Measurements from ENCODE around the gene EFCAB8. TPM values are rescaled to one million over a fixed set of nuclear protein-coding genes. Genes with fewer than 3 reads are reported as not detected.

The EFCAB8 gene
- total and polyA plus RNA-seq, 4 donors: 0.25 TPM; not detected in 3

DNA sequence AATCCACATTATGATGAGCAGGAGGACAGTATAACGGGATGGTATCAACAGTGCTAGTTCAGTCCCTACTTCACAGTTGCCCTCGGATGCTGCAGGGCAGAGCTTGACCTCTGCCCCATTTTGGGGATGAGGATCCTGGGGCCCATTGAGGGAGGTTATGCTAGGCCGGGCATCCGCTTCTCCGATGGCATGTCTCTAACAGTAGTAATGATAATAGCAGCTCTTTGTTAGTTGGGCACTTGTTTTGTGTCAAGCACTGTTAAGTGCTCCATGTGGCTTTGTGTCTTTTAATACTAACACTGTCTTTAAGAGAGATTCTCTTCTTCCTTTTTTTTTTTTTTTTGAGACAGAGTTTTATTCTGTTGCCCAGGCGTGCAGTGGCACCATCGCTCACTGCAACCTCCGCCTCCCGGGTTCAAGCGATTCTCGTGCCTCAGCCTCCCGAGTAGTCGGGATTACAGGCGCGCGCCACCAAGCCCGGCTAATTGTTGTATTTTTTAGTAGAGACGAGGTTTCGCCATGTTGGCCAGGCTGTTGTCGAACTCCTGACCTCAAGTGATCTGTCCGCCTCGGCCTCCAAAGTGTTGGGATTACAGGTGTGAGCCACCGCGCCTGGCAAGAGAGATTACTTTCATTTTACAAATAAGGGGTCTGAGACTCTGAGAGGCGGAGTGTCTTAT is 37.9 kb upstream of the EFCAB8 start:
- H3K4me3 ChIP-seq (ENCODE audit: low read depth in 1 of 3, low read length in 3 of 3): peak overlapping the region; percentile 83 to 96 (median 93)
- WGBS: 77% methylated on average over 25 of the region's 25 CpGs
- peaks cover 4 to 15% (median 12%) of the 10 kb centered on the region in 4 donors for H3K4me1 ChIP-seq (ENCODE audit: control insufficient read depth in 4 of 4, insufficient read depth in 4 of 4, low read length in 3 of 4)
- H3K9me3 ChIP-seq (ENCODE audit: control insufficient read depth in 4 of 4, low read length in 3 of 4): no peaks in the 10 kb centered on the region
- peak overlapping the region; percentile 95 for H3K27ac ChIP-seq (ENCODE audit: low read depth in 1 of 2, low read length in 2 of 2)
- H3K36me3 ChIP-seq (ENCODE audit: control insufficient read depth in 4 of 4, insufficient read depth in 3 of 4, low read depth in 1 of 4, low read length in 3 of 4): no peaks in the 10 kb centered on the region
- no peaks in the 10 kb centered on the region for H3K27me3 ChIP-seq (ENCODE audit: control insufficient read depth in 4 of 4, insufficient read depth in 4 of 4, low read length in 3 of 4)
- TF ChIP-seq HNF4A (conservative IDR thresholded peaks at IDR 0.05) (no peak), RXRA (IDR thresholded peaks at IDR 0.05) (peak; percentile 27 to 37), SP1 (IDR thresholded peaks at IDR 0.05) (no peak), GABPA (IDR thresholded peaks at IDR 0.05 in 1 of 2, conservative IDR thresholded peaks at IDR 0.05 in 1 of 2) (no peak), NR2F2 (IDR thresholded peaks at IDR 0.05) (peak; percentile 12)
- peak overlapping the region; percentile 57 to 78 for H3K9ac ChIP-seq (ENCODE audit: low read depth in 1 of 2, low read length in 2 of 2)
- peak; percentile 37 for DNase-seq (ENCODE audit: low spot score)

DNA sequence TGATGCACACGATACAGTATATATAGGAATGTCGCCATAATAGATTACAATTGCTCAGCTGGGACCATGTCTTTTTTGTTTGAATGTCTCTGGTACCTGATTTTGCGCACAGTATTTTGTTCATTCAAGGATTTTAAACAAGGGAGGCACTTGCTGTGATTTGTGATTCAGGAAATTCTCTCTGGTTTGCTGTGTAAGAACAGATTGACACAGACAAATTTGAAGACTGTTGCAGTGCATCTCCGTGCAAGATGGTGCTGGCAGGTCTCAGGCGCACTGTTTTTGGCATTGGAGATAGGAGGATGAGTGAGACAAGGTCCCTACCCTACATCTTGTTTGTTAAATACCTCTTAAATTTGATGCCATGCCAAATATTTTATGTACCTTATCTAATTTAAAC is 36.5 kb upstream of the EFCAB8 start:
- TF ChIP-seq, protein P1, sequence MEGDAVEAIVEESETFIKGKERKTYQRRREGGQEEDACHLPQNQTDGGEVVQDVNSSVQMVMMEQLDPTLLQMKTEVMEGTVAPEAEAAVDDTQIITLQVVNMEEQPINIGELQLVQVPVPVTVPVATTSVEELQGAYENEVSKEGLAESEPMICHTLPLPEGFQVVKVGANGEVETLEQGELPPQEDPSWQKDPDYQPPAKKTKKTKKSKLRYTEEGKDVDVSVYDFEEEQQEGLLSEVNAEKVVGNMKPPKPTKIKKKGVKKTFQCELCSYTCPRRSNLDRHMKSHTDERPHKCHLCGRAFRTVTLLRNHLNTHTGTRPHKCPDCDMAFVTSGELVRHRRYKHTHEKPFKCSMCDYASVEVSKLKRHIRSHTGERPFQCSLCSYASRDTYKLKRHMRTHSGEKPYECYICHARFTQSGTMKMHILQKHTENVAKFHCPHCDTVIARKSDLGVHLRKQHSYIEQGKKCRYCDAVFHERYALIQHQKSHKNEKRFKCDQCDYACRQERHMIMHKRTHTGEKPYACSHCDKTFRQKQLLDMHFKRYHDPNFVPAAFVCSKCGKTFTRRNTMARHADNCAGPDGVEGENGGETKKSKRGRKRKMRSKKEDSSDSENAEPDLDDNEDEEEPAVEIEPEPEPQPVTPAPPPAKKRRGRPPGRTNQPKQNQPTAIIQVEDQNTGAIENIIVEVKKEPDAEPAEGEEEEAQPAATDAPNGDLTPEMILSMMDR (IDR thresholded peaks at IDR 0.05; ENCODE audit: low read depth, low read length, missing input control): no peak
- TF ChIP-seq, protein P2, sequence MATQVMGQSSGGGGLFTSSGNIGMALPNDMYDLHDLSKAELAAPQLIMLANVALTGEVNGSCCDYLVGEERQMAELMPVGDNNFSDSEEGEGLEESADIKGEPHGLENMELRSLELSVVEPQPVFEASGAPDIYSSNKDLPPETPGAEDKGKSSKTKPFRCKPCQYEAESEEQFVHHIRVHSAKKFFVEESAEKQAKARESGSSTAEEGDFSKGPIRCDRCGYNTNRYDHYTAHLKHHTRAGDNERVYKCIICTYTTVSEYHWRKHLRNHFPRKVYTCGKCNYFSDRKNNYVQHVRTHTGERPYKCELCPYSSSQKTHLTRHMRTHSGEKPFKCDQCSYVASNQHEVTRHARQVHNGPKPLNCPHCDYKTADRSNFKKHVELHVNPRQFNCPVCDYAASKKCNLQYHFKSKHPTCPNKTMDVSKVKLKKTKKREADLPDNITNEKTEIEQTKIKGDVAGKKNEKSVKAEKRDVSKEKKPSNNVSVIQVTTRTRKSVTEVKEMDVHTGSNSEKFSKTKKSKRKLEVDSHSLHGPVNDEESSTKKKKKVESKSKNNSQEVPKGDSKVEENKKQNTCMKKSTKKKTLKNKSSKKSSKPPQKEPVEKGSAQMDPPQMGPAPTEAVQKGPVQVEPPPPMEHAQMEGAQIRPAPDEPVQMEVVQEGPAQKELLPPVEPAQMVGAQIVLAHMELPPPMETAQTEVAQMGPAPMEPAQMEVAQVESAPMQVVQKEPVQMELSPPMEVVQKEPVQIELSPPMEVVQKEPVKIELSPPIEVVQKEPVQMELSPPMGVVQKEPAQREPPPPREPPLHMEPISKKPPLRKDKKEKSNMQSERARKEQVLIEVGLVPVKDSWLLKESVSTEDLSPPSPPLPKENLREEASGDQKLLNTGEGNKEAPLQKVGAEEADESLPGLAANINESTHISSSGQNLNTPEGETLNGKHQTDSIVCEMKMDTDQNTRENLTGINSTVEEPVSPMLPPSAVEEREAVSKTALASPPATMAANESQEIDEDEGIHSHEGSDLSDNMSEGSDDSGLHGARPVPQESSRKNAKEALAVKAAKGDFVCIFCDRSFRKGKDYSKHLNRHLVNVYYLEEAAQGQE (IDR thresholded peaks at IDR 0.05): no peak
- TF ChIP-seq EGR1 (IDR thresholded peaks at IDR 0.05; ENCODE audit: low read depth in 2 of 2) (no peak), MAX (IDR thresholded peaks at IDR 0.05) (no peak)
- DNase-seq (ENCODE audit: low spot score): no peak
- 89% methylated on average over 5 of the region's 5 CpGs for WGBS
- Histone ChIP-seq H3K27ac (ENCODE audit: low read depth in 1 of 2, low read length in 2 of 2) (no peak overlapping the region), H3K4me3 (ENCODE audit: low read depth in 1 of 3, low read length in 3 of 3) (no peak overlapping the region), H3K9ac (ENCODE audit: low read depth in 1 of 2, low read length in 2 of 2) (no peak overlapping the region), H3K4me1 (ENCODE audit: control insufficient read depth in 4 of 4, insufficient read depth in 4 of 4, low read length in 3 of 4) (peaks cover 4 to 15% (median 12%) of the 10 kb centered on the region in 4 donors), H3K9me3 (ENCODE audit: control insufficient read depth in 4 of 4, low read length in 3 of 4) (no peaks in the 10 kb centered on the region), H3K27me3 (ENCODE audit: control insufficient read depth in 4 of 4, insufficient read depth in 4 of 4, low read length in 3 of 4) (no peaks in the 10 kb centered on the region), H3K36me3 (ENCODE audit: control insufficient read depth in 4 of 4, insufficient read depth in 3 of 4, low read depth in 1 of 4, low read length in 3 of 4) (peaks cover 0 to 4% (median 3%) of the 10 kb centered on the region in 4 donors)

DNA sequence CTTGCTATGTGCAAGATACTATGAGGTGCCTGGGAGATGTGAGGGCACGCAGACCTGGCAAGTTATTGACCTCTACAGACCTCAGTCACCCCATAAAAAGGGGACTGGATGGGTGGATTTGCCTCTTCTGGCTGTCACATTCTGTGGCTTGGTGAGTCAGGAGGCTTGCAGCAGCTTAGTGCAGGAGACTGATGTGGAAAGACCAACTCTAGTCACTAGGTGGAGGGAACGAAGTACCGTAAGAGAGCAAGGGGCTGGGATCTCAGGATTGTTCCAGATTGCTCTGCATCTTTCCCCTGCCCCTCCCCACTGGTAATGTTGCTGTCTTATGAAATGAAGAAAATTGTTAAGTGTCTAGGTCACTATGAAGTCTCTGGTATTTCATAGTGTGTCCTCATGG is 35.6 kb upstream of the EFCAB8 start:
- 92% methylated on average over 3 of the region's 3 CpGs for WGBS
- Histone ChIP-seq H3K27ac (ENCODE audit: low read depth in 1 of 2, low read length in 2 of 2) (no peak overlapping the region), H3K4me1 (ENCODE audit: control insufficient read depth in 4 of 4, insufficient read depth in 4 of 4, low read length in 3 of 4) (peaks cover 4 to 15% (median 12%) of the 10 kb centered on the region in 4 donors), H3K27me3 (ENCODE audit: control insufficient read depth in 4 of 4, insufficient read depth in 4 of 4, low read length in 3 of 4) (no peaks in the 10 kb centered on the region), H3K9me3 (ENCODE audit: control insufficient read depth in 4 of 4, low read length in 3 of 4) (no peaks in the 10 kb centered on the region), H3K36me3 (ENCODE audit: control insufficient read depth in 4 of 4, insufficient read depth in 3 of 4, low read depth in 1 of 4, low read length in 3 of 4) (peaks cover 0 to 8% (median 4%) of the 10 kb centered on the region in 4 donors), H3K9ac (ENCODE audit: low read depth in 1 of 2, low read length in 2 of 2) (no peak overlapping the region), H3K4me3 (ENCODE audit: low read depth in 1 of 3, low read length in 3 of 3) (no peak overlapping the region)
- no peak for DNase-seq (ENCODE audit: low spot score)
- TF ChIP-seq MAX (IDR thresholded peaks at IDR 0.05) (no peak), GABPA (IDR thresholded peaks at IDR 0.05 in 1 of 2, conservative IDR thresholded peaks at IDR 0.05 in 1 of 2) (no peak), RAD21 (IDR thresholded peaks at IDR 0.05) (no peak), FOXA2 (IDR thresholded peaks at IDR 0.05) (no peak), JUND (IDR thresholded peaks at IDR 0.05) (no peak)
- TF ChIP-seq, protein P2 (IDR thresholded peaks at IDR 0.05): no peak
- TF ChIP-seq, protein P1 (IDR thresholded peaks at IDR 0.05; ENCODE audit: low read depth, low read length, missing input control): no peak

Data from liver (tissue), 9 donors.